Measurements from ENCODE around the gene ZFP91. TPM values are rescaled to one million over a fixed set of nuclear protein-coding genes. Genes with fewer than 3 reads are reported as not detected.

ZFP91 gene
- total and polyA plus RNA-seq, 12 donors: 11.4 to 69.7 (median 59.6) TPM

GRCh38 chr11:58641341-58641740 is 62.5 kb downstream of the ZFP91 start:
- no peak overlapping the region for H3K27ac ChIP-seq
- no peaks in the 10 kb centered on the region for H3K27me3 ChIP-seq
- DNase-seq (no peak), ATAC-seq (no peak)
- TF ChIP-seq CTCF (IDR thresholded peaks at IDR 0.05): no peak
- H3K4me3 ChIP-seq: no peak overlapping the region
- 74 to 78% methylated on average over 3 of the region's 3 CpGs for WGBS, 2 donors
- no peaks in the 10 kb centered on the region for H3K36me3 ChIP-seq
- peaks cover 0 to 21% (median 15%) of the 10 kb centered on the region in 9 donors for H3K4me1 ChIP-seq
- intact Hi-C loops (cut with DNase I): no loop called here
- H3K9me3 ChIP-seq: peaks cover 0 to 10% (median 0%) of the 10 kb centered on the region in 11 donors

GRCh38 chr11:58641803-58642581 is 63.1 kb downstream of the ZFP91 start:
- DNase-seq (no peak), ATAC-seq (no peak)
- Histone ChIP-seq H3K4me1 (peaks cover 0 to 21% (median 15%) of the 10 kb centered on the region in 9 donors), H3K27ac (no peak overlapping the region), H3K9me3 (peaks cover 0 to 10% (median 0%) of the 10 kb centered on the region in 11 donors), H3K27me3 (no peaks in the 10 kb centered on the region), H3K4me3 (no peak overlapping the region), H3K36me3 (no peaks in the 10 kb centered on the region)
- intact Hi-C loops (cut with DNase I): no loop called here
- TF ChIP-seq CTCF (IDR thresholded peaks at IDR 0.05): no peak
- 77 to 79% methylated on average over 7 of the region's 7 CpGs for WGBS, 2 donors

GRCh38 chr11:58645854-58646253 is 67.0 kb downstream of the ZFP91 start:
- Histone ChIP-seq H3K9me3 (peaks cover 0 to 10% (median 0%) of the 10 kb centered on the region in 11 donors), H3K4me3 (no peak overlapping the region), H3K27me3 (no peaks in the 10 kb centered on the region), H3K27ac (no peak overlapping the region), H3K4me1 (peaks cover 0 to 18% (median 5%) of the 10 kb centered on the region in 9 donors), H3K36me3 (no peaks in the 10 kb centered on the region)
- DNase-seq (no peak), ATAC-seq (no peak)
- intact Hi-C loops (cut with DNase I): no loop called here
- TF ChIP-seq CTCF (IDR thresholded peaks at IDR 0.05): no peak

GRCh38 chr11:58647141-58647699 is 68.4 kb downstream of the ZFP91 start:
- H3K27me3 ChIP-seq: no peaks in the 10 kb centered on the region
- peaks cover 0 to 20% (median 4%) of the 10 kb centered on the region in 9 donors for H3K4me1 ChIP-seq
- ATAC-seq: no peak
- no peak for TF ChIP-seq CTCF (IDR thresholded peaks at IDR 0.05)
- intact Hi-C loops (cut with DNase I): no loop called here
- H3K9me3 ChIP-seq: peaks cover 0 to 10% (median 0%) of the 10 kb centered on the region in 11 donors
- H3K36me3 ChIP-seq: no peaks in the 10 kb centered on the region
- no peak for DNase-seq
- H3K4me3 ChIP-seq: no peak overlapping the region
- no peak overlapping the region for H3K27ac ChIP-seq
- 70 to 85% methylated on average over 2 of the region's 2 CpGs for WGBS, 2 donors
